Kidney glomerular epithelial cell (primary cell): ENCODE data around the gene TMCC1.
"Not testable (repeated sequence)": the region's sequence is repeated elsewhere in the genome, so short reads cannot be mapped to it uniquely, and the experiment has no call there.

Experiments
- DNase-seq: peaks from one replicate; lab custom pipeline; 2025; lab: John Stamatoyannopoulos, UW

The TMCC1 gene

GRCh38 chr3:129892857-129893580, 492 bp downstream of the TMCC1 start:
- peak; percentile 6 for DNase-seq

- DNase-seq: no peak
These were observed 1.0 kb downstream of the TMCC1 start for GRCh38 chr3:129892486-129892856.

GRCh38 chr3:129890891-129891290, 2.6 kb downstream of the TMCC1 start:
- no peak for DNase-seq

- no peak for DNase-seq
These were observed 3.4 kb downstream of the TMCC1 start for GRCh38 chr3:129890125-129890524.

- peak; percentile 93 for DNase-seq
These were observed 4.7 kb downstream of the TMCC1 start for GRCh38 chr3:129888771-129889170.

- DNase-seq: no peak
These were observed 12.2 kb downstream of the TMCC1 start for GRCh38 chr3:129881261-129881660.

GRCh38 chr3:129878355-129878754, 15.2 kb downstream of the TMCC1 start:
- DNase-seq: no peak

GRCh38 chr3:129874479-129874878, 19.0 kb downstream of the TMCC1 start:
- not testable (repeated sequence) for DNase-seq

GRCh38 chr3:129868912-129869311, 24.6 kb downstream of the TMCC1 start:
- no peak for DNase-seq

- no peak for DNase-seq
These were observed 25.9 kb downstream of the TMCC1 start for GRCh38 chr3:129867506-129868124.

GRCh38 chr3:129865806-129866205, 27.7 kb downstream of the TMCC1 start:
- no peak for DNase-seq

GRCh38 chr3:129864519-129864918, 29.0 kb downstream of the TMCC1 start:
- no peak for DNase-seq

GRCh38 chr3:129859272-129859671, 34.2 kb downstream of the TMCC1 start:
- DNase-seq: no peak

- no peak for DNase-seq
These were observed 35.6 kb downstream of the TMCC1 start for GRCh38 chr3:129857899-129858298.

GRCh38 chr3:129856790-129857189, 36.7 kb downstream of the TMCC1 start:
- not testable (repeated sequence) for DNase-seq

- peak; percentile 15 for DNase-seq
These were observed 37.6 kb downstream of the TMCC1 start for GRCh38 chr3:129855832-129856419.

- DNase-seq: no peak
These were observed 38.2 kb downstream of the TMCC1 start for GRCh38 chr3:129855170-129855831.

- no peak for DNase-seq
These were observed 39.1 kb downstream of the TMCC1 start for GRCh38 chr3:129854460-129854859.

- no peak for DNase-seq
These were observed 47.6 kb downstream of the TMCC1 start for GRCh38 chr3:129845956-129846355.

GRCh38 chr3:129840707-129841360, 52.7 kb downstream of the TMCC1 start:
- DNase-seq: no peak

- no peak for DNase-seq
These were observed 55.4 kb downstream of the TMCC1 start for GRCh38 chr3:129838086-129838485.

GRCh38 chr3:129837065-129837642, 56.4 kb downstream of the TMCC1 start:
- DNase-seq: peak; percentile 28
